Sigmoid colon (tissue), 3 donors: ENCODE measurements around the gene UFM1.

Experiments used
- CTCF ChIP-seq, 4 experiments: fragments of 450-650 bp in 3 of 4; fragments of 200-600 bp in 1 of 4; IDR thresholded peaks; one replicate each; pipeline ENCODE4 v1.5.1; 2016 to 2019; ENCODE audit warnings: antibody characterized with exemption in 4 of 4, mild to moderate bottlenecking in 3 of 4, moderate library complexity in 2 of 4
- POLR2A ChIP-seq, 2 donors: fragments of 450-650 bp; IDR thresholded peaks; one replicate each; pipeline ENCODE4 v1.6.1; 2016; ENCODE audit warnings: antibody characterized with exemption in 2 of 2, mild to moderate bottlenecking in 2 of 2, moderate library complexity in 2 of 2

GRCh38 chr13:38395497-38395788 is 45.8 kb downstream of the UFM1 start:
- TF ChIP-seq POLR2A (IDR thresholded peaks at IDR 0.05) (no peak), CTCF (IDR thresholded peaks at IDR 0.05) (no peak)
